HG03520 (cell line): ENCODE results near the gene AP2A2.
"Not testable (repeated sequence)": the region's sequence is repeated elsewhere in the genome, so short reads cannot be mapped to it uniquely, and the experiment has no call there.

Source experiments
- ATAC-seq: cut with Tn5 transposase; IDR thresholded peaks from one replicate; pipeline ENCODE4 v1.9.1; 2021; ENCODE audit warnings: mild to moderate bottlenecking, moderate library complexity; ENCODE audit not compliant: unreplicated experiment

AP2A2 gene

GRCh38 chr11:1012291-1012690 lies 86.6 kb downstream of the AP2A2 start:
- no peak for ATAC-seq

GRCh38 chr11:1012740-1013630 lies 87.3 kb downstream of the AP2A2 start:
- ATAC-seq, result no peak

- ATAC-seq, result no peak
These were observed 87.9 kb downstream of the AP2A2 start for GRCh38 chr11:1013631-1013935.

GRCh38 chr11:1014276-1014675 lies 88.6 kb downstream of the AP2A2 start:
- ATAC-seq, result no peak

GRCh38 chr11:1015064-1015463 lies 89.4 kb downstream of the AP2A2 start:
- no peak for ATAC-seq

- ATAC-seq, result no peak
These were observed 90.3 kb downstream of the AP2A2 start for GRCh38 chr11:1015826-1016545.

GRCh38 chr11:1016610-1017126 lies 91.0 kb downstream of the AP2A2 start:
- not testable (repeated sequence) for ATAC-seq

- ATAC-seq, result no peak
These were observed 91.8 kb downstream of the AP2A2 start for GRCh38 chr11:1017269-1018005.

- ATAC-seq, result no peak
These were observed 92.4 kb downstream of the AP2A2 start for GRCh38 chr11:1018091-1018490.

GRCh38 chr11:1019321-1019910 lies 93.7 kb downstream of the AP2A2 start:
- no peak for ATAC-seq

- no peak for ATAC-seq
These were observed 94.7 kb downstream of the AP2A2 start for GRCh38 chr11:1020211-1020905.

GRCh38 chr11:1022411-1022810 lies 96.7 kb downstream of the AP2A2 start:
- ATAC-seq, result no peak

- no peak for ATAC-seq
These were observed 97.5 kb downstream of the AP2A2 start for GRCh38 chr11:1022908-1023810.

GRCh38 chr11:1023811-1024596 lies 98.3 kb downstream of the AP2A2 start:
- ATAC-seq, result no peak

- no peak for ATAC-seq
These were observed 99.1 kb downstream of the AP2A2 start for GRCh38 chr11:1024597-1025409.

- ATAC-seq, result no peak
These were observed 99.9 kb downstream of the AP2A2 start for GRCh38 chr11:1025410-1026162.

- no peak for ATAC-seq
These were observed 100.4 kb downstream of the AP2A2 start for GRCh38 chr11:1026163-1026450.
